GM21423 (cell line): Measurements from ENCODE around the gene GRB10.
"Not testable (repeated sequence)": the region's sequence is repeated elsewhere in the genome, so short reads cannot be mapped to it uniquely, and the experiment has no call there.

Experiments used
- ATAC-seq: cut with Tn5 transposase; IDR thresholded peaks from one replicate; pipeline ENCODE4 v1.9.1; 2021; ENCODE audit warnings: mild to moderate bottlenecking, moderate library complexity; ENCODE audit not compliant: unreplicated experiment

The GRB10 gene

GRCh38 chr7:50779427-50779826 is 3.3 kb downstream of the GRB10 start:
- no peak for ATAC-seq

GRCh38 chr7:50778189-50778588 is 4.5 kb downstream of the GRB10 start:
- ATAC-seq = no peak

- ATAC-seq = no peak
Measured at GRCh38 chr7:50775836-50776235, 6.9 kb downstream of the GRB10 start.

- no peak for ATAC-seq
Measured at GRCh38 chr7:50775231-50775630, 7.5 kb downstream of the GRB10 start.

- no peak for ATAC-seq
Measured at GRCh38 chr7:50774319-50774718, 8.4 kb downstream of the GRB10 start.

- not testable (repeated sequence) for ATAC-seq
Measured at GRCh38 chr7:50773071-50773470, 9.6 kb downstream of the GRB10 start.

GRCh38 chr7:50771120-50772002 is 11.3 kb downstream of the GRB10 start:
- ATAC-seq = no peak

- no peak for ATAC-seq
Measured at GRCh38 chr7:50768485-50769474, 13.9 kb downstream of the GRB10 start.

- no peak for ATAC-seq
Measured at GRCh38 chr7:50766849-50767207, 15.9 kb downstream of the GRB10 start.

GRCh38 chr7:50766106-50766848 is 16.4 kb downstream of the GRB10 start:
- ATAC-seq = no peak

GRCh38 chr7:50762337-50762736 is 20.4 kb downstream of the GRB10 start:
- no peak for ATAC-seq

GRCh38 chr7:50761713-50762112 is 21.0 kb downstream of the GRB10 start:
- no peak for ATAC-seq

- ATAC-seq = no peak
Measured at GRCh38 chr7:50757703-50758390, 24.8 kb downstream of the GRB10 start.

GRCh38 chr7:50756180-50756579 is 26.5 kb downstream of the GRB10 start:
- ATAC-seq = no peak

GRCh38 chr7:50754684-50755083 is 28.0 kb downstream of the GRB10 start:
- ATAC-seq = no peak

GRCh38 chr7:50754241-50754640 is 28.5 kb downstream of the GRB10 start:
- no peak for ATAC-seq

- no peak for ATAC-seq
Measured at GRCh38 chr7:50752422-50752821, 30.3 kb downstream of the GRB10 start.

GRCh38 chr7:50751146-50751545 is 31.6 kb downstream of the GRB10 start:
- ATAC-seq = no peak

GRCh38 chr7:50749896-50750295 is 32.8 kb downstream of the GRB10 start:
- ATAC-seq = no peak

- ATAC-seq = no peak
Measured at GRCh38 chr7:50748472-50748871, 34.2 kb downstream of the GRB10 start.
